GM23338 (cell line): ENCODE results near the gene MYO3B. TPM values are rescaled to one million over a fixed set of nuclear protein-coding genes. Genes with fewer than 3 reads are reported as not detected.
A peak's percentile ranks its signal among the peaks of the same experiment; 100 is the strongest.

ENCODE experiments used
- ATAC-seq: fragments of 200-7000 bp; cut with Tn5 transposase; 3 replicates; pipeline ENCODE4 v1.9.1; 2020
- DNase-seq: peaks from one replicate; pipeline ENCODE4 v3.0.0-alpha.2; 2015; ENCODE audit warnings: low spot score
- H2AFZ ChIP-seq: fragments of 200-600 bp; sonication (generic); 2 replicates; pipeline ENCODE4 v1.8.0; 2016; ENCODE audit warnings: antibody characterized with exemption, mild to moderate bottlenecking, moderate library complexity
- H3F3A ChIP-seq: fragments of 200-600 bp; sonication (generic); replicated peaks from 2 replicates; pipeline ENCODE4 v1.8.0; 2017; ENCODE audit warnings: antibody characterized with exemption, mixed run types, low read depth
- H3K27ac ChIP-seq: fragments of 200-600 bp; sonication (generic); 2 replicates; pipeline ENCODE4 v1.6.1; 2016; ENCODE audit warnings: low read depth
- H3K27me3 ChIP-seq: fragments of 200-600 bp; sonication (generic); 2 replicates; pipeline ENCODE4 v1.8.0; 2016; ENCODE audit warnings: mild to moderate bottlenecking, mixed run types, moderate library complexity; ENCODE audit not compliant: insufficient read depth
- H3K36me3 ChIP-seq: fragments of 200-600 bp; sonication (generic); 2 replicates; pipeline ENCODE4 v1.8.0; 2016; ENCODE audit warnings: mild to moderate bottlenecking; ENCODE audit not compliant: insufficient read depth
- H3K4me1 ChIP-seq: fragments of 200-600 bp; sonication (generic); 2 replicates; pipeline ENCODE4 v1.8.0; 2016; ENCODE audit warnings: mild to moderate bottlenecking, moderate library complexity; ENCODE audit not compliant: insufficient read depth
- H3K4me2 ChIP-seq: fragments of 200-600 bp; sonication (generic); 2 replicates; pipeline ENCODE4 v1.7.1; 2017; ENCODE audit warnings: mixed run types
- H3K4me3 ChIP-seq: fragments of 200-600 bp; sonication (generic); 2 replicates; pipeline ENCODE4 v1.6.1; 2016; ENCODE audit warnings: mixed run types
- H3K79me2 ChIP-seq: fragments of 200-600 bp; sonication (generic); replicated peaks from 2 replicates; pipeline ENCODE4 v1.8.0; 2017; ENCODE audit warnings: mild to moderate bottlenecking; ENCODE audit not compliant: insufficient read depth
- H3K9me2 ChIP-seq: fragments of 200-600 bp; sonication (generic); 2 replicates; pipeline ENCODE4 v1.8.0; 2017; ENCODE audit not compliant: insufficient read depth
- H4K20me1 ChIP-seq: fragments of 200-600 bp; sonication (generic); replicated peaks from 2 replicates; pipeline ENCODE4 v1.8.0; 2017; ENCODE audit warnings: mild to moderate bottlenecking; ENCODE audit not compliant: insufficient read depth
- H3K27ac Mint-ChIP-seq: 2 replicates; pipeline ENCODE4 v1.8.0; 2020; ENCODE audit warnings: inconsistent platforms, mild to moderate bottlenecking, moderate library complexity, mixed read lengths
- H3K27me3 Mint-ChIP-seq: 3 replicates; pipeline ENCODE4 v1.8.0; 2022; ENCODE audit warnings: low read depth, mild to moderate bottlenecking, moderate library complexity, mixed read lengths, inconsistent platforms; ENCODE audit not compliant: insufficient read depth, poor library complexity
- H3K36me3 Mint-ChIP-seq: 3 replicates; pipeline ENCODE4 v1.8.0; 2021; ENCODE audit warnings: low read depth, mild to moderate bottlenecking, inconsistent platforms, moderate library complexity, mixed read lengths
- H3K4me1 Mint-ChIP-seq: 3 replicates; pipeline ENCODE4 v1.8.0; 2020; ENCODE audit warnings: mild to moderate bottlenecking, inconsistent platforms, mixed read lengths
- H3K4me3 Mint-ChIP-seq: 3 replicates; pipeline ENCODE4 v1.8.0; 2021; ENCODE audit warnings: moderate library complexity, mild to moderate bottlenecking, inconsistent platforms, mixed read lengths
- H3K9me3 Mint-ChIP-seq: 3 replicates; pipeline ENCODE4 v1.8.0; 2020; ENCODE audit warnings: moderate library complexity, mild to moderate bottlenecking, inconsistent platforms, mixed read lengths
- CREB1 ChIP-seq: fragments of 250-450 bp; sonication (Bioruptor Pico); IDR thresholded peaks from 2 replicates; pipeline ENCODE4 v1.5.0; 2020; ENCODE audit warnings: low read depth, mild to moderate bottlenecking, moderate library complexity
- CTCF ChIP-seq, 2 experiments: fragments of 200-600 bp in 1 of 2; sonication (generic) in 1 of 2; conservative IDR thresholded peaks; 2 replicates each; pipeline versions ENCODE4 v1.5.1 to v1.6.1; 2016 to 2017; ENCODE audit warnings: antibody characterized with exemption in 2 of 2, low read depth in 2 of 2, mild to moderate bottlenecking in 2 of 2, moderate library complexity in 1 of 2
- ETS1 ChIP-seq: IDR thresholded peaks from 2 replicates; pipeline ENCODE4 v1.6.1; 2016; ENCODE audit warnings: antibody characterized with exemption
- EZH2 ChIP-seq: fragments of 200-600 bp; sonication (generic); IDR thresholded peaks from one replicate; pipeline ENCODE4 v1.8.0; 2017; ENCODE audit warnings: antibody characterized with exemption, mild to moderate bottlenecking, low read depth; ENCODE audit not compliant: unreplicated experiment
- EZH2phosphoT487 ChIP-seq: fragments of 200-600 bp; sonication (generic); IDR thresholded peaks from one replicate; pipeline ENCODE4 v1.8.1; 2018; ENCODE audit warnings: antibody characterized with exemption; ENCODE audit not compliant: unreplicated experiment
- JUNB ChIP-seq: IDR thresholded peaks from one replicate; pipeline ENCODE4 v1.6.1; 2016; ENCODE audit warnings: antibody characterized with exemption; ENCODE audit not compliant: unreplicated experiment
- NANOG ChIP-seq: IDR thresholded peaks from 2 replicates; pipeline ENCODE4 v1.6.1; 2016; ENCODE audit warnings: antibody characterized with exemption, borderline replicate concordance
- POLR2AphosphoS5 ChIP-seq: IDR thresholded peaks from 2 replicates; pipeline ENCODE4 v1.6.1; 2016; ENCODE audit warnings: antibody characterized with exemption, low read depth
- REST ChIP-seq: IDR thresholded peaks from one replicate; pipeline ENCODE4 v1.6.1; 2018; ENCODE audit warnings: antibody characterized with exemption; ENCODE audit not compliant: unreplicated experiment
- STAT1 ChIP-seq: IDR thresholded peaks from one replicate; pipeline ENCODE4 v1.6.1; 2016; ENCODE audit warnings: antibody characterized with exemption; ENCODE audit not compliant: unreplicated experiment
- ZNF114 ChIP-seq: fragments of 250-450 bp; sonication (Bioruptor Pico); IDR thresholded peaks from 2 replicates; pipeline ENCODE4 v1.5.0; 2020; ENCODE audit warnings: mild to moderate bottlenecking, moderate library complexity
- ZNF331 ChIP-seq: fragments of 250-450 bp; sonication (Bioruptor Pico); IDR thresholded peaks from 2 replicates; pipeline ENCODE4 v1.5.0; 2020; ENCODE audit warnings: low read depth, mild to moderate bottlenecking, moderate library complexity
- ZNF462 ChIP-seq: fragments of 250-450 bp; sonication (Bioruptor Pico); IDR thresholded peaks from 2 replicates; pipeline ENCODE4 v1.5.0; 2020; ENCODE audit warnings: mild to moderate bottlenecking, moderate library complexity
- polyA plus RNA-seq: library from polyadenylated mRNA; unstranded; fragments of >200 nt; fragmentation: Nextera tagmentation; extraction: Ambion mirVana; gene quantifications from 2 replicates; pipeline ENCODE4 v1.2.1, GENCODE V29; 2016
- total RNA-seq: library from RNA; depleted of rRNA; stranded (reverse); fragments of >200 nt; shearing (Covaris generic); gene quantifications from 2 replicates; pipeline ENCODE4 v1.2.3, GENCODE V29; 2014

The MYO3B gene
- total and polyA plus RNA-seq, 2 experiments from 2014 or later: 0.42 TPM; not detected in 1

GRCh38 chr2:170176212-170176611, 1.7 kb upstream of the MYO3B start:
- Histone ChIP-seq H3K36me3 (no peaks in the 10 kb centered on the region), H2AFZ (peak overlapping the region; percentile 80), H3K4me2 (no peak overlapping the region), H3K27ac (no peak overlapping the region), H3K27me3 (no peaks in the 10 kb centered on the region), H3K4me1 (peaks cover 15% of the 10 kb centered on the region; the same call in 1 of the 2 replicates), H4K20me1 (no peaks in the 10 kb centered on the region), H3K4me3 (no peak overlapping the region), H3K79me2 (no peaks in the 10 kb centered on the region), H3K9me2 (peaks cover 3% of the 10 kb centered on the region; the same call in 1 of the 2 replicates), H3F3A (no peaks in the 10 kb centered on the region)
- H3K27me3 Mint-ChIP-seq: no peaks in the 10 kb centered on the region
- no peaks in the 10 kb centered on the region for H3K9me3 Mint-ChIP-seq
- TF ChIP-seq CREB1 (CRISPR knock-in tag) (no peak), POLR2AphosphoS5 (no peak), CTCF (conservative IDR thresholded peaks at IDR 0.05; ENCODE audit: low read depth in 2 of 2) (no peak), ETS1 (no peak), ZNF462 (CRISPR knock-in tag) (no peak), EZH2phosphoT487 (no peak), ZNF114 (no peak), ZNF331 (CRISPR knock-in tag) (no peak), STAT1 (no peak), EZH2 (no peak), JUNB (no peak), NANOG (no peak), REST (no peak)
- ATAC-seq (no peak), DNase-seq (no peak)
- H3K4me1 Mint-ChIP-seq: peaks cover 22% of the 10 kb centered on the region
- H3K36me3 Mint-ChIP-seq: no peaks in the 10 kb centered on the region
- peak overlapping the region; percentile 10; the same call in 1 of the 2 replicates for H3K27ac Mint-ChIP-seq
- H3K4me3 Mint-ChIP-seq: no peak overlapping the region
